Omental fat pad (tissue), 4 donors: ENCODE results near the gene ECI1. TPM values are rescaled to one million over a fixed set of nuclear protein-coding genes. Genes with fewer than 3 reads are reported as not detected.
A peak's percentile ranks its signal among the peaks of the same experiment; 100 is the strongest.

Source experiments
- ATAC-seq: fragments of 150-250 bp; one replicate; pipeline ENCODE4 v1.9.1; 2016; ENCODE audit warnings: mild to moderate bottlenecking, moderate library complexity; ENCODE audit not compliant: low FRiP score
- DNase-seq: peaks from one replicate; pipeline ENCODE4 v3.0.0-alpha.2; 2019; ENCODE audit warnings: low spot score
- total RNA-seq, 4 donors: library from RNA; depleted of rRNA; stranded (reverse); fragments of >200 nt; gene quantifications; one replicate each; pipeline ENCODE4 v1.1.0, GENCODE V29; 2016
- TF ChIP-seq, protein P1 (sequence below), 3 donors: fragments of 450-650 bp; IDR thresholded peaks; one replicate each; pipeline ENCODE4 v1.5.1; 2016 to 2017; ENCODE audit warnings: antibody characterized with exemption in 3 of 3, mild to moderate bottlenecking in 3 of 3, moderate library complexity in 2 of 3

ECI1 gene, protein sequence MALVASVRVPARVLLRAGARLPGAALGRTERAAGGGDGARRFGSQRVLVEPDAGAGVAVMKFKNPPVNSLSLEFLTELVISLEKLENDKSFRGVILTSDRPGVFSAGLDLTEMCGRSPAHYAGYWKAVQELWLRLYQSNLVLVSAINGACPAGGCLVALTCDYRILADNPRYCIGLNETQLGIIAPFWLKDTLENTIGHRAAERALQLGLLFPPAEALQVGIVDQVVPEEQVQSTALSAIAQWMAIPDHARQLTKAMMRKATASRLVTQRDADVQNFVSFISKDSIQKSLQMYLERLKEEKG
- total RNA-seq: 10 to 100 TPM; 26.2 to 66.5 (median 38.4) TPM

DNA sequence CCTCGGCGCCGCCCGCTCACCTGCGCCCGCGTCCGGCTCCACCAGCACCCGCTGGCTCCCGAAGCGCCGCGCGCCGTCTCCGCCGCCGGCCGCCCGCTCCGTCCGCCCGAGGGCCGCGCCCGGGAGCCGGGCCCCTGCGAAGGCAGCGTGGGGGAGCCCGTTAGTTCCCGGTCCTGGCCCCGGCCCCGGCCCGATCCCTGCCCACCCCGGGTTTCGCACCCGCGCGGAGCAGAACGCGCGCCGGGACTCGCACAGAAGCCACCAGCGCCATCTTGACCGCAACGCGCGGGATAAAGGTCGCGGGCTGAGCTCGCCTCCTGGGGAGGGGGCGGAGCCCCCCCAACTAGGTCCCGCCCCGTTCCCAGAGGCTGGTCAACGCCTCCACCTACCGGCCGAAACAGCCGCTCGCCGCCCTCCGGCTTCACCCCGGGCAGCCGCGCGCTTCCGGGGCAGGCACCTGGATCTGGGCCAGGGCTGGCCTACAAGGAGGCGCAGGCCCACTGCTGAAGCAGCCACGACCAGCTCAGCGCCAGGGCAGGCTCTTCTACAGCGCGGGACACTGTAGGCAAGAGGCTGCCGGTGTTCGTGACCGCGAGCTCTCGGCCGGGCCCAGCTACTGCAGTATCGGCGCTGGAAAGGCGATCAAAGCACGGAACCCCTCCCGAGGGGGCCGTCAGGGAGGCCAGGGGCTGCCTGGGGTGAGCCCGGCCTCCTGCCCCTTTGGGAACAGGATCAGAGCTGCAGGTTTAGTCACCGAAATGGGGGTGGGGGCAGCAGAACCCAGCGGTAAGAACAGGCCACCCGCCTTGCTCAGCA lies at the start of gene ECI1:
Gene ECI1 (minus strand): TSS at position 292 of the 816 bp plus-strand sequence. CDS start 21 bp downstream, at position 271.
- TF ChIP-seq, protein P1, sequence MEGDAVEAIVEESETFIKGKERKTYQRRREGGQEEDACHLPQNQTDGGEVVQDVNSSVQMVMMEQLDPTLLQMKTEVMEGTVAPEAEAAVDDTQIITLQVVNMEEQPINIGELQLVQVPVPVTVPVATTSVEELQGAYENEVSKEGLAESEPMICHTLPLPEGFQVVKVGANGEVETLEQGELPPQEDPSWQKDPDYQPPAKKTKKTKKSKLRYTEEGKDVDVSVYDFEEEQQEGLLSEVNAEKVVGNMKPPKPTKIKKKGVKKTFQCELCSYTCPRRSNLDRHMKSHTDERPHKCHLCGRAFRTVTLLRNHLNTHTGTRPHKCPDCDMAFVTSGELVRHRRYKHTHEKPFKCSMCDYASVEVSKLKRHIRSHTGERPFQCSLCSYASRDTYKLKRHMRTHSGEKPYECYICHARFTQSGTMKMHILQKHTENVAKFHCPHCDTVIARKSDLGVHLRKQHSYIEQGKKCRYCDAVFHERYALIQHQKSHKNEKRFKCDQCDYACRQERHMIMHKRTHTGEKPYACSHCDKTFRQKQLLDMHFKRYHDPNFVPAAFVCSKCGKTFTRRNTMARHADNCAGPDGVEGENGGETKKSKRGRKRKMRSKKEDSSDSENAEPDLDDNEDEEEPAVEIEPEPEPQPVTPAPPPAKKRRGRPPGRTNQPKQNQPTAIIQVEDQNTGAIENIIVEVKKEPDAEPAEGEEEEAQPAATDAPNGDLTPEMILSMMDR (IDR thresholded peaks at IDR 0.05): peak in 1 of 3 donors; percentile 7
- peak; percentile 99 for ATAC-seq
- DNase-seq: peak; percentile 83

DNA sequence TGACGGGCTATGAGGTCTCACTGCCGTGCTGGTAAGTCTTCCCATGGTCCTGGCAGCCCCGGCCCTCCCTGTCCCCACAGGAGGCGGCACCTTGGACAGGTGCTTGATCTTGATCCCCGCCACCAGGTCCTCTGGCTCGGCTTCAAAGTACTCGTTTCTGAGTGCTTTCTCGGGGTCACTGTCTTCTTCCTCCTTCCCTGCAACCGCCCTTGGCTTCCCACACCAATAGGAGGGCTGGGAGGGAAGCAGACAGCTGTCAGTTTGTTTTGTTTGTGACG lies 48.5 kb upstream of the ECI1 start:
- ATAC-seq: no peak
- TF ChIP-seq, protein P1 (IDR thresholded peaks at IDR 0.05): no peak
- no peak for DNase-seq

DNA sequence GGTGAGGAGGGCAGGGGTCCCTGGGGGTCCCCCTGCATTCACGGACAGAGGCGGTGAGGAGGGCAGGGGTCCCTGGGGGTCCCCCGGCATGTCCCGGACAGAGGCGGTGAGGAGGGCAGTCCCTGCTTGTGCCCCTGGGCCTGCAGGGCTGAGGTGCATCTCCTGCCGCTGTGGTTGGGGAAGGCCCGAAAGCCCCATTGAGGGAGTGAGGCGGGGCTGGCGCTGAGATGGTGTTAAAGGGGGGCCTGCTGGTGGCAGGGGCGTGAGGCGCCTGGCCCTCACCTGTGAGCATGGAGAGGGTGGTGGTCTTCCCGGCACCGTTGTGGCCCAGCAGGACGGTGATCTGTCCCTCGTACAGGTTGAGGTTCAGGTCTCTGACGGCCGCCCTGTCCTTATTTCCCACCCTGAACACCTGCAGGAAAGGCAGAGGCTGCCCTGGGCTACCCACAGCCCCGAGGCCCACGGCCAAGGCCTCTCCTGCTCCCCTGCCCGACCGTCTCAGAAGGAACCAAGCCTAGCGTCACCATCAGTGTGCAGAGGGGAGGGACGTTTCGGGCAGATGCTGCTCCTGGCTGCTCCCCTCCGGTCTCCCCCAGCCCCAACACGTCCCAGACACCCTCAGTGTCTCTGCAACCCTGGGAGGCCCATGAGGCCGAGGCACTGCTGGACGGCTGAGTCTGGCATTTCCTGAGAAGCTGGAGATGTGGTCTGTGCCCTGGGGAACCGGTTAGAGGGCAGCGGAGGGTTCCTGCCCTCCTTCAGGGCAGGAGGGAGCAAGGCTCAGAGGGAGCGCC lies 47.9 kb upstream of the ECI1 start:
- DNase-seq (no peak), ATAC-seq (peak; percentile 30)
- TF ChIP-seq, protein P1 (IDR thresholded peaks at IDR 0.05): no peak

DNA sequence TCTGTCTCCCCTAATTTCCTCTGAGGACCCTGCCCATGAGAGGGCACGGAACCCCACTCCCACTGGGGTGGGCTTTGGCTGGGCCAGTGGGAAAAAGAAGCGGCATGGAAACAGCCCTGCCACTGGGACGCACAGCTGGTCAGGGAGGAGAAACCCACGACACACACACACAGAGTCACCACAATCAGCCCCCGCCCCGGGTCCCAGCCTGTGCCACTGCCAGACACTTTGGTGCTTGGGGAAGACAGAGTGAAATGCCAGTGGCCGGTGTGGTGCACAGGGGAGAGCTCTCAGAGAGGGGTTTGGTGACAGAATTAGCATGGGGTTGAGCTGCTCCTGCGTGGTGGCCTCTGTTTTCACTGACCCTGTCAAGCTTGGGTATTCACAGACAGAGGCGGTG lies 47.2 kb upstream of the ECI1 start:
- no peak for DNase-seq
- TF ChIP-seq, protein P1 (IDR thresholded peaks at IDR 0.05): no peak
- no peak for ATAC-seq

DNA sequence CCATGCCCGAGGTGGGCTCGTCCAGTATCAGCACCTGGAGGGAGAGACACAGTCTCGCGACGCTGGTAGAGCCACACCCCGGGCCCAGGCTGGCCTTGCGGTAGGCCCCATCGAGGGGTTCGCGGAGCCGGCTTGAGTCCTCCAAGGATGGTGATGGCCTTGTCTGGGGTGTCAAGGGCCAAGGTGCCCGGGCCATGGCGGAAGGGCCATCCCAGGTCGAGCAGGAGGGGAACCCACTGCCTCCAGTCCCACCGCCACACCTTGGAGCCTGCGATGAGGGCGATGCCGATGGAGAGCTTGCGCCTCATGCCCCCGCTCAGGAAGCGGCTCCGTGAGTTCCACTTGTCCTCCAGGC lies 46.1 kb upstream of the ECI1 start:
- TF ChIP-seq, protein P1 (IDR thresholded peaks at IDR 0.05): no peak
- ATAC-seq (no peak), DNase-seq (no peak)

DNA sequence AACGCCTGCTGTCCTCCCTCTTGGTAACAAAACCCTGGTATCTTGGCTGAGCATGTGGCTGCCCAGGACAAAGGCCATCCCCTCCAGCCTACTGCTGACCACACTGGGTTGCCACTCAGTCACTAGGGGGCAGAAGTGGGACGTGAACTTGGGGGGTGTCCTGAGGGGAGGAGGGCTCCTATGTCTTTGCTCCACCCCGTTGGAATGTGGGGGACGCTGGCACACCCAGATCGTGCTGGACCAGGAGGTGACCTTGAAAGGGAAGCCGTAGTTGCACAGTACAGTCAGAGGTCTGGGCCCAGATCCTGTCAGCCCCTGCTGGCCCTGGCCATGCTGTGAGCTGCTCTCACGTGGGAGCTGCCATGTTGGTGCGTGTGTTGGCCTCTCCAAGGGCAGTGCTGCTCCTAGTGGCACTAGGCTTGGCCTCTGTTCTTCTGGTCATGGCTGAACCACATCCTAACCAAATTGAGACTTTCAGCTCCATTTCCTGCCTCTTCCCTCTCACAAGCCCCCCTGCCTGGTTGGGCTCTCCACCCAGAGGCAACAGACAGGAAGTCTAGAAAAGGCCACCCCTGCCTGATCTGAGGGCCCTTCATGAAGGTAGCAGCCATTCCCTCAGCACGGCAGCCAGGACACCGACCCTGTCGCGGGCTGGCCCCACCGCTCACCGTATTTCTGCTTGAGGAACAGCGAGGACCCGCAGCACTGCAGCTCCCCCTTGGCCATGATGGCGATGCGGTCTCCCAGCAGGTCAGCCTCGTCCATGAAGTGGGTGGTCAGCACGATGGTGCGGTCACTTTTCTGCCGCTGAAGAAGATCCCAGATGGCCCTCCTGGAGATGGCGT lies 45.5 kb upstream of the ECI1 start:
- ATAC-seq (peak; percentile 68), DNase-seq (no peak)
- TF ChIP-seq, protein P1 (IDR thresholded peaks at IDR 0.05): no peak
